HCT116 (cell line): ENCODE measurements around the gene GIGYF1. TPM values are rescaled to one million over a fixed set of nuclear protein-coding genes. Genes with fewer than 3 reads are reported as not detected.

Source experiments
- ATAC-seq: fragments of 200-7000 bp; cut with Tn5 transposase; 2 replicates; pipeline ENCODE4 v1.9.1; 2020; ENCODE audit warnings: mild to moderate bottlenecking, moderate library complexity
- BruUV-seq: library from RNA; stranded (reverse); fragments of 400-500 nt; replicated peaks from 2 replicates; lab custom pipeline; 2021; lab: Mats Ljungman, UMichigan
- CTCF ChIA-PET: fragments of 300-600 bp; sonication (Branson Sonifier 250); formaldehyde crosslinking; loops from one replicate; lab custom pipeline; 2021; ENCODE audit warnings: antibody characterized with exemption; lab: Charles Lee
- POLR2A ChIA-PET: fragments of 300-600, 350-600 bp; sonication (Branson Sonifier 250); formaldehyde crosslinking; loops from one replicate; lab custom pipeline; 2021; ENCODE audit warnings: antibody characterized with exemption; lab: Charles Lee
- RAD21 ChIA-PET, 2 experiments: fragments of 300-600 bp; sonication (Branson Sonifier 250); formaldehyde crosslinking; loops; one replicate each; lab custom pipeline; 2023; ENCODE audit warnings: low total read pairs in 2 of 2; ENCODE audit not compliant: uncharacterized antibody in 2 of 2, unreplicated experiment in 2 of 2, low non-redundant PET in 1 of 2; lab: Charles Lee
- DNase-seq: peaks from one replicate; pipeline ENCODE4 v3.0.0-alpha.2; 2010; ENCODE audit warnings: low read depth, low spot score
- H2AFZ ChIP-seq: fragments of 200-600 bp; shearing (Covaris generic), sonication (generic); 2 replicates; pipeline ENCODE4 v1.6.1; 2017; ENCODE audit warnings: low read depth, mixed run types, mixed read lengths, antibody characterized with exemption, low read length; ENCODE audit not compliant: poor library complexity, severe bottlenecking
- H3K27ac ChIP-seq: 2 replicates; pipeline ENCODE4 v1.5.1; 2012; ENCODE audit warnings: low read depth, low read length
- H3K27me3 ChIP-seq: fragments of 200-600 bp; sonication (generic); 2 replicates; pipeline ENCODE4 v1.6.1; 2016; ENCODE audit warnings: mixed run types, low read length, mixed read lengths; ENCODE audit not compliant: insufficient read depth
- H3K36me3 ChIP-seq, 2 experiments: fragments of 200-500 bp in 1 of 2; fragments of 200-600 bp in 1 of 2; sonication (Bioruptor generic) in 1 of 2; sonication (generic) in 1 of 2; 2 replicates each; pipeline versions ENCODE4 v1.5.1 to v1.6.1; 2014 to 2016; ENCODE audit warnings: low read length in 2 of 2, inconsistent platforms in 1 of 2, mixed read lengths in 1 of 2, mixed run types in 1 of 2; ENCODE audit not compliant: insufficient read depth in 2 of 2, control insufficient read depth in 1 of 2
- H3K4me1 ChIP-seq, 2 experiments: fragments of 200-600 bp in 1 of 2; sonication (generic) in 1 of 2; 2 replicates each; pipeline versions ENCODE4 v1.5.1 to v1.6.1; 2012 to 2017; ENCODE audit warnings: low read length in 2 of 2, inconsistent platforms in 1 of 2, mild to moderate bottlenecking in 1 of 2, mixed read lengths in 1 of 2, mixed run types in 1 of 2, moderate library complexity in 1 of 2; ENCODE audit not compliant: insufficient read depth in 2 of 2, control insufficient read depth in 1 of 2
- H3K4me2 ChIP-seq: fragments of 200-600 bp; sonication (generic); 2 replicates; pipeline ENCODE4 v1.6.1; 2017; ENCODE audit warnings: mixed run types, low read length, mixed read lengths
- H3K4me3 ChIP-seq, 2 experiments: fragments of 200-600 bp in 1 of 2; sonication (generic) in 1 of 2; replicated peaks in 1 of 2; 2 replicates each; pipeline ENCODE4 v1.5.1; 2011 to 2016; ENCODE audit warnings: low read length in 2 of 2, control low read depth in 1 of 2, low read depth in 1 of 2, mild to moderate bottlenecking in 1 of 2, mixed read lengths in 1 of 2, mixed run types in 1 of 2
- H3K79me2 ChIP-seq: fragments of 200-600 bp; sonication (generic); 2 replicates; pipeline ENCODE4 v1.6.1; 2017; ENCODE audit warnings: mild to moderate bottlenecking, mixed run types, low read length, moderate library complexity, mixed read lengths; ENCODE audit not compliant: insufficient read depth
- H3K9ac ChIP-seq: fragments of 200-600 bp; sonication (generic); 2 replicates; pipeline ENCODE4 v1.6.1; 2016; ENCODE audit warnings: low read length, mixed read lengths
- H3K9me2 ChIP-seq: fragments of 200-600 bp; sonication (generic), shearing (Covaris generic); 2 replicates; pipeline ENCODE4 v1.6.1; 2017; ENCODE audit warnings: mixed run types, mild to moderate bottlenecking, moderate library complexity; ENCODE audit not compliant: insufficient read depth
- H3K9me3 ChIP-seq, 2 experiments: fragments of 200-500 bp in 1 of 2; fragments of 200-600 bp in 1 of 2; sonication (Bioruptor generic) in 1 of 2; sonication (generic) in 1 of 2; 2 replicates each; pipeline ENCODE4 v1.6.1; 2014 to 2017; ENCODE audit warnings: low read length in 2 of 2, mixed read lengths in 2 of 2, inconsistent platforms in 1 of 2, low read depth in 1 of 2, mild to moderate bottlenecking in 1 of 2, mixed run types in 1 of 2, moderate library complexity in 1 of 2; ENCODE audit not compliant: control insufficient read depth in 1 of 2, insufficient read depth in 1 of 2
- H4K20me1 ChIP-seq: fragments of 200-600 bp; sonication (generic), shearing (Covaris generic); 2 replicates; pipeline ENCODE4 v1.6.1; 2017; ENCODE audit warnings: mixed run types, mild to moderate bottlenecking, moderate library complexity; ENCODE audit not compliant: insufficient read depth
- EGR1 ChIP-seq: IDR thresholded peaks from 2 replicates; pipeline ENCODE4 v1.6.1; 2012; ENCODE audit warnings: low read depth
- ELF1 ChIP-seq: IDR thresholded peaks from 2 replicates; pipeline ENCODE4 v1.6.1; 2012; ENCODE audit warnings: low read depth, borderline replicate concordance
- FOSL1 ChIP-seq: IDR thresholded peaks from 2 replicates; pipeline ENCODE4 v1.6.1; 2012; ENCODE audit warnings: low read depth
- JUND ChIP-seq: IDR thresholded peaks from 2 replicates; pipeline ENCODE4 v1.6.1; 2012
- POLR2A ChIP-seq: IDR thresholded peaks from 2 replicates; pipeline ENCODE4 v1.7.0; 2011; ENCODE audit warnings: borderline replicate concordance; ENCODE audit not compliant: insufficient read depth, insufficient read length; ENCODE audit errors: extremely low read depth
- RAD21 ChIP-seq: IDR thresholded peaks from 2 replicates; pipeline ENCODE4 v1.6.1; 2012; ENCODE audit warnings: low read depth, mild to moderate bottlenecking
- TCF7L2 ChIP-seq: IDR thresholded peaks from 2 replicates; pipeline ENCODE4 v1.7.0; 2011; ENCODE audit warnings: borderline replicate concordance, inconsistent platforms; ENCODE audit not compliant: insufficient read depth, insufficient read length; ENCODE audit errors: extremely low read depth
- intact Hi-C: fragments of 100-400 bp; cut with micrococcal nuclease; formaldehyde crosslinking; loops from 2 replicates; pipeline ENCODE4 v1.10.0; 2022
- total RNA-seq: library from RNA; stranded (reverse); gene quantifications from one replicate; pipeline ENCODE4 v1.2.1, GENCODE V29; 2021; ENCODE audit not compliant: unreplicated experiment
- TF ChIP-seq, protein P1 (sequence below), 3 experiments: fragments of 200-600 bp in 1 of 3; sonication (generic) in 1 of 3; IDR thresholded peaks in 2 of 3; conservative IDR thresholded peaks in 1 of 3; 2 replicates each; pipeline ENCODE4 v1.5.1; 2012 to 2017; ENCODE audit warnings: low read depth in 2 of 3, low read length in 2 of 3, antibody characterized with exemption in 1 of 3, borderline replicate concordance in 1 of 3, control low read depth in 1 of 3, mild to moderate bottlenecking in 1 of 3, mixed read lengths in 1 of 3, mixed run types in 1 of 3, moderate library complexity in 1 of 3; ENCODE audit not compliant: insufficient read depth in 1 of 3
- TF ChIP-seq, protein P2 (sequence below): IDR thresholded peaks from 2 replicates; pipeline ENCODE4 v1.6.1; 2012
- TF ChIP-seq, protein P3 (sequence below): IDR thresholded peaks from 2 replicates; pipeline ENCODE4 v1.6.1; 2012; ENCODE audit warnings: low read depth

GIGYF1 gene
- total RNA-seq, 1 experiment from 2014 or later: 59.7 TPM

DNA sequence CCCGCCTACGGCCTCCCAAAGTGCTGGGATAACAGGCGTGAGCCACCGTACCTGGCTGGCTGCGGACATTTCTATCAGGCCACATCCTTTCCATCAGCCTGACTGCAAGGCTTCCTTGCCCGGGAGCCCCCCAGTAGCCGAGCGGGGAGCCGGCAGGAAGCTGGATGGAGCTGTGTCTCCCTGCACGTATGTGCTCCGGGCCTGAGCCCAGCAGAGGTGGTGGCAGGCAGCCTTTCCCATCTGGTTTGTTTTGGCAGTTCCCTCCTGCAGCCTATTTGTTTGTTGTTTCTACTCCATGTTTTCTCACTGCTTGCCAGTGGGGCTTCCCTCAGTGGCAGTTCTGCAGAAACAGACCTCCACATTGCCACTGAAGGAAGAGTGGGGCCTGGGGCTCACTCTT is 17.3 kb upstream of the GIGYF1 start:
- intact Hi-C loops: no loop called here
- CTCF ChIA-PET: no interaction called here
- DNase-seq (no peak), ATAC-seq (no peak)
- Histone ChIP-seq H3K4me2 (no peak overlapping the region), H3K4me3 (no peak overlapping the region), H4K20me1 (peaks cover 5% of the 10 kb centered on the region; the same call in 1 of the 2 replicates), H2AFZ (no peak overlapping the region), H3K9me3 (no peaks in the 10 kb centered on the region), H3K36me3 (peaks cover 4 to 12% of the 10 kb centered on the region in 2 experiments; a peak in 3 of 4 replicates), H3K4me1 (peaks cover 4 to 10% of the 10 kb centered on the region in 2 experiments; a peak in 3 of 4 replicates), H3K27me3 (no peaks in the 10 kb centered on the region), H3K79me2 (peaks cover 21% of the 10 kb centered on the region), H3K9ac (no peak overlapping the region), H3K27ac (no peak overlapping the region), H3K9me2 (no peaks in the 10 kb centered on the region)
- no TSS peak for BruUV-seq
- POLR2A ChIA-PET: interaction anchor here (0.6 kb wide), 1 partner anchor 141 kb away, joined by 3 read pairs; no protein-coding TSS in a partner anchor
- TF ChIP-seq RAD21 (no peak), EGR1 (no peak)
- TF ChIP-seq, protein P1, sequence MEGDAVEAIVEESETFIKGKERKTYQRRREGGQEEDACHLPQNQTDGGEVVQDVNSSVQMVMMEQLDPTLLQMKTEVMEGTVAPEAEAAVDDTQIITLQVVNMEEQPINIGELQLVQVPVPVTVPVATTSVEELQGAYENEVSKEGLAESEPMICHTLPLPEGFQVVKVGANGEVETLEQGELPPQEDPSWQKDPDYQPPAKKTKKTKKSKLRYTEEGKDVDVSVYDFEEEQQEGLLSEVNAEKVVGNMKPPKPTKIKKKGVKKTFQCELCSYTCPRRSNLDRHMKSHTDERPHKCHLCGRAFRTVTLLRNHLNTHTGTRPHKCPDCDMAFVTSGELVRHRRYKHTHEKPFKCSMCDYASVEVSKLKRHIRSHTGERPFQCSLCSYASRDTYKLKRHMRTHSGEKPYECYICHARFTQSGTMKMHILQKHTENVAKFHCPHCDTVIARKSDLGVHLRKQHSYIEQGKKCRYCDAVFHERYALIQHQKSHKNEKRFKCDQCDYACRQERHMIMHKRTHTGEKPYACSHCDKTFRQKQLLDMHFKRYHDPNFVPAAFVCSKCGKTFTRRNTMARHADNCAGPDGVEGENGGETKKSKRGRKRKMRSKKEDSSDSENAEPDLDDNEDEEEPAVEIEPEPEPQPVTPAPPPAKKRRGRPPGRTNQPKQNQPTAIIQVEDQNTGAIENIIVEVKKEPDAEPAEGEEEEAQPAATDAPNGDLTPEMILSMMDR (IDR thresholded peaks at IDR 0.05 in 2 of 3, conservative IDR thresholded peaks at IDR 0.05 in 1 of 3; ENCODE audit: borderline replicate concordance in 1 of 3, insufficient read depth in 1 of 3, low read depth in 2 of 3, low read length in 2 of 3): no peak
- RAD21 ChIA-PET: interaction anchor here in 1 of 2 experiments (0.7 kb wide), 1 partner anchor 44 kb away, joined by 4 read pairs; no protein-coding TSS in a partner anchor

DNA sequence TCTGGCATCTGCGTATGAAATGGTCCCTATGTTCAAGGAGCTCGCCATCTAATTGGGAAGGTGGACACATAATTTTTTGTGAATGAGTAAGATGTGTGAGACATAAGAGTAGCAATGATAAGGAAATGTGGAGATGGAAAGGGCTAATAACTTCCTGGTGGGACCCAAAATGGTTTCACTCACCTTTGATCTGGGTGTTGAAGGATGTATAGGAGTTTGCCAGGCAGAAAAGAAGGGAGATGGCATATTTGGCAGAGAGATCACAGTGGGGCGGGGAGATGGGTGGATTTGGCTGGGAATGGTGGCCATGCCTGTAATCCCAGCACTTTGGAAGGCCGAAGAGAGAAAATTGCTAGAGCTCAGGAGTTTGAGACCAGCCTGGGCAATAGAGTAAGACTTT is 16.4 kb upstream of the GIGYF1 start:
- CTCF ChIA-PET: interaction anchor here (1.6 kb wide), 1 partner anchor 15 kb away, joined by 4 read pairs; no protein-coding TSS in a partner anchor
- Histone ChIP-seq H3K9ac (no peak overlapping the region), H4K20me1 (peaks cover 5% of the 10 kb centered on the region; the same call in 1 of the 2 replicates), H3K9me3 (no peaks in the 10 kb centered on the region), H3K27ac (no peak overlapping the region), H3K9me2 (no peaks in the 10 kb centered on the region), H3K4me3 (no peak overlapping the region), H3K4me1 (peaks cover 4 to 12% of the 10 kb centered on the region in 2 experiments; a peak in 3 of 4 replicates), H3K79me2 (peaks cover 26% of the 10 kb centered on the region), H3K4me2 (no peak overlapping the region), H3K36me3 (peaks cover 4 to 12% of the 10 kb centered on the region in 2 experiments; a peak in 3 of 4 replicates), H2AFZ (no peak overlapping the region), H3K27me3 (no peaks in the 10 kb centered on the region)
- RAD21 ChIA-PET: no interaction called here
- ATAC-seq (no peak), DNase-seq (no peak)
- POLR2A ChIA-PET: interaction anchor here (0.6 kb wide), 1 partner anchor 140 kb away, joined by 3 read pairs; no protein-coding TSS in a partner anchor
- no TSS peak for BruUV-seq
- intact Hi-C loops: no loop called here
- TF ChIP-seq TCF7L2 (no peak), POLR2A (no peak), EGR1 (no peak), FOSL1 (no peak), JUND (no peak), RAD21 (no peak), ELF1 (no peak)
- TF ChIP-seq, protein P2, sequence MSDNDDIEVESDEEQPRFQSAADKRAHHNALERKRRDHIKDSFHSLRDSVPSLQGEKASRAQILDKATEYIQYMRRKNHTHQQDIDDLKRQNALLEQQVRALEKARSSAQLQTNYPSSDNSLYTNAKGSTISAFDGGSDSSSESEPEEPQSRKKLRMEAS: no peak
- TF ChIP-seq, protein P1 (IDR thresholded peaks at IDR 0.05 in 2 of 3, conservative IDR thresholded peaks at IDR 0.05 in 1 of 3; ENCODE audit: borderline replicate concordance in 1 of 3, insufficient read depth in 1 of 3, low read depth in 2 of 3, low read length in 2 of 3): no peak
- TF ChIP-seq, protein P3, sequence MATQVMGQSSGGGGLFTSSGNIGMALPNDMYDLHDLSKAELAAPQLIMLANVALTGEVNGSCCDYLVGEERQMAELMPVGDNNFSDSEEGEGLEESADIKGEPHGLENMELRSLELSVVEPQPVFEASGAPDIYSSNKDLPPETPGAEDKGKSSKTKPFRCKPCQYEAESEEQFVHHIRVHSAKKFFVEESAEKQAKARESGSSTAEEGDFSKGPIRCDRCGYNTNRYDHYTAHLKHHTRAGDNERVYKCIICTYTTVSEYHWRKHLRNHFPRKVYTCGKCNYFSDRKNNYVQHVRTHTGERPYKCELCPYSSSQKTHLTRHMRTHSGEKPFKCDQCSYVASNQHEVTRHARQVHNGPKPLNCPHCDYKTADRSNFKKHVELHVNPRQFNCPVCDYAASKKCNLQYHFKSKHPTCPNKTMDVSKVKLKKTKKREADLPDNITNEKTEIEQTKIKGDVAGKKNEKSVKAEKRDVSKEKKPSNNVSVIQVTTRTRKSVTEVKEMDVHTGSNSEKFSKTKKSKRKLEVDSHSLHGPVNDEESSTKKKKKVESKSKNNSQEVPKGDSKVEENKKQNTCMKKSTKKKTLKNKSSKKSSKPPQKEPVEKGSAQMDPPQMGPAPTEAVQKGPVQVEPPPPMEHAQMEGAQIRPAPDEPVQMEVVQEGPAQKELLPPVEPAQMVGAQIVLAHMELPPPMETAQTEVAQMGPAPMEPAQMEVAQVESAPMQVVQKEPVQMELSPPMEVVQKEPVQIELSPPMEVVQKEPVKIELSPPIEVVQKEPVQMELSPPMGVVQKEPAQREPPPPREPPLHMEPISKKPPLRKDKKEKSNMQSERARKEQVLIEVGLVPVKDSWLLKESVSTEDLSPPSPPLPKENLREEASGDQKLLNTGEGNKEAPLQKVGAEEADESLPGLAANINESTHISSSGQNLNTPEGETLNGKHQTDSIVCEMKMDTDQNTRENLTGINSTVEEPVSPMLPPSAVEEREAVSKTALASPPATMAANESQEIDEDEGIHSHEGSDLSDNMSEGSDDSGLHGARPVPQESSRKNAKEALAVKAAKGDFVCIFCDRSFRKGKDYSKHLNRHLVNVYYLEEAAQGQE: no peak
